ENCODE measurements around the gene SOST. TPM values are rescaled to one million over a fixed set of nuclear protein-coding genes. Genes with fewer than 3 reads are reported as not detected.

Gene SOST
- polyA plus RNA-seq, 2 donors, result not detected

GRCh38 chr17:43717913-43718312 is 40.7 kb downstream of the SOST start:
- H3K4me1 ChIP-seq (ENCODE audit: control insufficient read depth in 2 of 2, insufficient read depth in 2 of 2, low read length in 1 of 2), result peaks cover 0 to 9% of the 10 kb centered on the region in 2 donors

GRCh38 chr17:43714465-43715149 is 44.0 kb downstream of the SOST start:
- 64 to 71% methylated on average over 4 of the region's 4 CpGs for WGBS, 2 donors
- Histone ChIP-seq H3K27ac (ENCODE audit: low read depth in 2 of 2, low read length in 1 of 2) (no peak overlapping the region), H3K9me3 (ENCODE audit: control insufficient read depth in 2 of 2, insufficient read depth in 1 of 2, low read depth in 1 of 2, low read length in 1 of 2) (peaks cover 0 to 1% of the 10 kb centered on the region in 2 donors), H3K4me3 (ENCODE audit: low read depth in 1 of 2, low read length in 2 of 2) (no peak overlapping the region), H3K36me3 (ENCODE audit: control insufficient read depth in 2 of 2, insufficient read depth in 2 of 2, low read length in 1 of 2) (no peaks in the 10 kb centered on the region), H3K27me3 (ENCODE audit: control insufficient read depth in 1 of 2, insufficient read depth in 2 of 2, low read length in 2 of 2) (no peaks in the 10 kb centered on the region), H3K4me1 (ENCODE audit: control insufficient read depth in 2 of 2, insufficient read depth in 2 of 2, low read length in 1 of 2) (peaks cover 0 to 12% of the 10 kb centered on the region in 2 donors)

More at GRCh38 chr17:43717913-43718312, 40.7 kb downstream of the SOST start:
- Histone ChIP-seq H3K9me3 (ENCODE audit: control insufficient read depth in 2 of 2, insufficient read depth in 1 of 2, low read depth in 1 of 2, low read length in 1 of 2) (no peaks in the 10 kb centered on the region), H3K4me3 (ENCODE audit: low read depth in 1 of 2, low read length in 2 of 2) (no peak overlapping the region), H3K27ac (ENCODE audit: low read depth in 2 of 2, low read length in 1 of 2) (no peak overlapping the region), H3K36me3 (ENCODE audit: control insufficient read depth in 2 of 2, insufficient read depth in 2 of 2, low read length in 1 of 2) (no peaks in the 10 kb centered on the region), H3K27me3 (ENCODE audit: control insufficient read depth in 1 of 2, insufficient read depth in 2 of 2, low read length in 2 of 2) (no peaks in the 10 kb centered on the region)
- 59 to 69% methylated on average over 6 of the region's 6 CpGs for WGBS, 2 donors

GRCh38 chr17:43713494-43714162 is 45.0 kb downstream of the SOST start:
- peak overlapping the region; percentile 33 to 40 for H3K4me3 ChIP-seq (ENCODE audit: low read depth in 1 of 2, low read length in 2 of 2)
- 1 to 2% methylated on average over 53 of the region's 53 CpGs for WGBS, 2 donors
- no peak overlapping the region for H3K27ac ChIP-seq (ENCODE audit: low read depth in 2 of 2, low read length in 1 of 2)
- peaks cover 0 to 10% of the 10 kb centered on the region in 2 donors for H3K4me1 ChIP-seq (ENCODE audit: control insufficient read depth in 2 of 2, insufficient read depth in 2 of 2, low read length in 1 of 2)
- peaks cover 0 to 1% of the 10 kb centered on the region in 2 donors for H3K9me3 ChIP-seq (ENCODE audit: control insufficient read depth in 2 of 2, insufficient read depth in 1 of 2, low read depth in 1 of 2, low read length in 1 of 2)
- H3K27me3 ChIP-seq (ENCODE audit: control insufficient read depth in 1 of 2, insufficient read depth in 2 of 2, low read length in 2 of 2), result no peaks in the 10 kb centered on the region
- no peaks in the 10 kb centered on the region for H3K36me3 ChIP-seq (ENCODE audit: control insufficient read depth in 2 of 2, insufficient read depth in 2 of 2, low read length in 1 of 2)

GRCh38 chr17:43712397-43712796 is 46.2 kb downstream of the SOST start:
- Histone ChIP-seq H3K4me1 (ENCODE audit: control insufficient read depth in 2 of 2, insufficient read depth in 2 of 2, low read length in 1 of 2) (peaks cover 0 to 10% of the 10 kb centered on the region in 2 donors), H3K27ac (ENCODE audit: low read depth in 2 of 2, low read length in 1 of 2) (no peak overlapping the region), H3K9me3 (ENCODE audit: control insufficient read depth in 2 of 2, insufficient read depth in 1 of 2, low read depth in 1 of 2, low read length in 1 of 2) (peaks cover 0 to 1% of the 10 kb centered on the region in 2 donors), H3K4me3 (ENCODE audit: low read depth in 1 of 2, low read length in 2 of 2) (no peak overlapping the region), H3K36me3 (ENCODE audit: control insufficient read depth in 2 of 2, insufficient read depth in 2 of 2, low read length in 1 of 2) (no peaks in the 10 kb centered on the region), H3K27me3 (ENCODE audit: control insufficient read depth in 1 of 2, insufficient read depth in 2 of 2, low read length in 2 of 2) (no peaks in the 10 kb centered on the region)
- 76 to 80% methylated on average over 6 of the region's 6 CpGs for WGBS, 2 donors

GRCh38 chr17:43710101-43710500 is 48.5 kb downstream of the SOST start:
- H3K4me3 ChIP-seq (ENCODE audit: low read depth in 1 of 2, low read length in 2 of 2), result no peak overlapping the region
- no peaks in the 10 kb centered on the region for H3K27me3 ChIP-seq (ENCODE audit: control insufficient read depth in 1 of 2, insufficient read depth in 2 of 2, low read length in 2 of 2)
- H3K4me1 ChIP-seq (ENCODE audit: control insufficient read depth in 2 of 2, insufficient read depth in 2 of 2, low read length in 1 of 2), result peaks cover 0 to 10% of the 10 kb centered on the region in 2 donors
- H3K36me3 ChIP-seq (ENCODE audit: control insufficient read depth in 2 of 2, insufficient read depth in 2 of 2, low read length in 1 of 2), result no peaks in the 10 kb centered on the region
- peaks cover 0 to 1% of the 10 kb centered on the region in 2 donors for H3K9me3 ChIP-seq (ENCODE audit: control insufficient read depth in 2 of 2, insufficient read depth in 1 of 2, low read depth in 1 of 2, low read length in 1 of 2)
- WGBS, 2 donors, result 70 to 76% methylated on average over 6 of the region's 6 CpGs
- H3K27ac ChIP-seq (ENCODE audit: low read depth in 2 of 2, low read length in 1 of 2), result no peak overlapping the region

- Histone ChIP-seq H3K27me3 (ENCODE audit: control insufficient read depth in 1 of 2, insufficient read depth in 2 of 2, low read length in 2 of 2) (no peaks in the 10 kb centered on the region), H3K4me3 (ENCODE audit: low read depth in 1 of 2, low read length in 2 of 2) (no peak overlapping the region), H3K4me1 (ENCODE audit: control insufficient read depth in 2 of 2, insufficient read depth in 2 of 2, low read length in 1 of 2) (peaks cover 0 to 10% of the 10 kb centered on the region in 2 donors), H3K36me3 (ENCODE audit: control insufficient read depth in 2 of 2, insufficient read depth in 2 of 2, low read length in 1 of 2) (no peaks in the 10 kb centered on the region), H3K27ac (ENCODE audit: low read depth in 2 of 2, low read length in 1 of 2) (no peak overlapping the region), H3K9me3 (ENCODE audit: control insufficient read depth in 2 of 2, insufficient read depth in 1 of 2, low read depth in 1 of 2, low read length in 1 of 2) (peaks cover 0 to 1% of the 10 kb centered on the region in 2 donors)
- 75 to 79% methylated on average over 4 of the region's 4 CpGs for WGBS, 2 donors
These were observed 49.4 kb downstream of the SOST start for GRCh38 chr17:43709210-43709609.

- Histone ChIP-seq H3K27ac (ENCODE audit: low read depth in 2 of 2, low read length in 1 of 2) (no peak overlapping the region), H3K27me3 (ENCODE audit: control insufficient read depth in 1 of 2, insufficient read depth in 2 of 2, low read length in 2 of 2) (no peaks in the 10 kb centered on the region), H3K9me3 (ENCODE audit: control insufficient read depth in 2 of 2, insufficient read depth in 1 of 2, low read depth in 1 of 2, low read length in 1 of 2) (peaks cover 0 to 1% of the 10 kb centered on the region in 2 donors), H3K4me1 (ENCODE audit: control insufficient read depth in 2 of 2, insufficient read depth in 2 of 2, low read length in 1 of 2) (peaks cover 0 to 3% of the 10 kb centered on the region in 2 donors), H3K4me3 (ENCODE audit: low read depth in 1 of 2, low read length in 2 of 2) (no peak overlapping the region), H3K36me3 (ENCODE audit: control insufficient read depth in 2 of 2, insufficient read depth in 2 of 2, low read length in 1 of 2) (no peaks in the 10 kb centered on the region)
- 55 to 73% methylated on average over 5 of the region's 5 CpGs for WGBS, 2 donors
These were observed 51.4 kb downstream of the SOST start for GRCh38 chr17:43707184-43707583.

GRCh38 chr17:43706235-43706634 is 52.4 kb downstream of the SOST start:
- Histone ChIP-seq H3K9me3 (ENCODE audit: control insufficient read depth in 2 of 2, insufficient read depth in 1 of 2, low read depth in 1 of 2, low read length in 1 of 2) (peaks cover 0 to 1% of the 10 kb centered on the region in 2 donors), H3K4me3 (ENCODE audit: low read depth in 1 of 2, low read length in 2 of 2) (no peak overlapping the region), H3K27ac (ENCODE audit: low read depth in 2 of 2, low read length in 1 of 2) (no peak overlapping the region), H3K27me3 (ENCODE audit: control insufficient read depth in 1 of 2, insufficient read depth in 2 of 2, low read length in 2 of 2) (no peaks in the 10 kb centered on the region), H3K36me3 (ENCODE audit: control insufficient read depth in 2 of 2, insufficient read depth in 2 of 2, low read length in 1 of 2) (no peaks in the 10 kb centered on the region), H3K4me1 (ENCODE audit: control insufficient read depth in 2 of 2, insufficient read depth in 2 of 2, low read length in 1 of 2) (peaks cover 0 to 3% of the 10 kb centered on the region in 2 donors)
- 71 to 76% methylated on average over 5 of the region's 5 CpGs for WGBS, 2 donors
